RPMI7951 (cell line): ENCODE measurements around the gene LYPD6. TPM values are rescaled to one million over a fixed set of nuclear protein-coding genes. Genes with fewer than 3 reads are reported as not detected.

ENCODE experiments used
- DNase-seq: peaks from one replicate; pipeline ENCODE4 v3.0.0-alpha.2; 2012; ENCODE audit warnings: low read depth
- total RNA-seq: library from RNA; depleted of rRNA; stranded (reverse); fragments of >200 nt; shearing (Covaris generic); gene quantifications from 2 replicates; pipeline ENCODE4 v1.2.3, GENCODE V29; 2014

The LYPD6 gene
- total RNA-seq, 1 experiment from 2014 or later: 19.5 TPM

GRCh38 chr2:149507974-149508373 lies 177.6 kb downstream of the LYPD6 start:
- DNase-seq: no peak

GRCh38 chr2:149513461-149513860 lies 183.1 kb downstream of the LYPD6 start:
- no peak for DNase-seq
